22Rv1 (cell line): ENCODE measurements around the gene KCNH8.

Experiments used
- H3K27ac ChIP-seq: fragments of 450-650 bp; 2 replicates; pipeline ENCODE4 v1.5.1; 2017
- ZFX ChIP-seq: fragments of 450-650 bp; IDR thresholded peaks from 2 replicates; pipeline ENCODE4 v1.6.1; 2017; ENCODE audit warnings: antibody characterized with exemption, borderline replicate concordance
- TF ChIP-seq, protein P1 (sequence below): fragments of 450-650 bp; IDR thresholded peaks from 2 replicates; pipeline ENCODE4 v1.5.1; 2017; ENCODE audit warnings: mild to moderate bottlenecking

Gene KCNH8

DNA sequence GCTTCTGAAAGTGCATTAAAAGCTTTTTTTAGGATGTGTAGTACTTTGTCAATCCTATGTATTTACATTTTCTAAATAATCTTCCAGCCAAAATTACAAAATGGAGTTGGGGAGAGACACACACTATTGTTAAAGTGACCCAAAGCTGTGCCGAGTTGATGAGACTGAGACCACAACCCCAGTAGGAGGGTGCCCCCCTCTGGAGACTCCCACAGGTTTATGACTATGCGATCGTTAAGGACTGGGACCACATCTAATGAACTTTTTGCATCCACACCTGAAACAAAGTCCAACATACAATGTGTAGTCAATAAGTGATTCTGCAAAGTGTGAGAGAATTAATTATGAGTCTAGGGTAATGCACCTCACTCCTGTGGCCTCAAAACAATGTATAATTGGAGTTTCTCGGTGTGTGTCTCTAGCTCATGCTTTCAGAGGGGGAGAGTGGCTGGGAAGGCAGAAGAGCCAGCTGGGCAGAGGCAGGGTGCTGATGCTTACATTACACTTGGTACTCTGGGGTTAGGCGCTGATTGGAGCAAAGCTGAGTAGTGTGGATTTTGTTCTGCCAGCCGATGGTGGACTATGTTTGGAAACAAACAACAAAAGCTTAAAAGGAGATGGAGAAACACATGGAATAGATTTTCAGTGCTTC is 102.8 kb downstream of the KCNH8 start:
- H3K27ac ChIP-seq = no peak overlapping the region
- no peak for TF ChIP-seq ZFX
- TF ChIP-seq, protein P1, sequence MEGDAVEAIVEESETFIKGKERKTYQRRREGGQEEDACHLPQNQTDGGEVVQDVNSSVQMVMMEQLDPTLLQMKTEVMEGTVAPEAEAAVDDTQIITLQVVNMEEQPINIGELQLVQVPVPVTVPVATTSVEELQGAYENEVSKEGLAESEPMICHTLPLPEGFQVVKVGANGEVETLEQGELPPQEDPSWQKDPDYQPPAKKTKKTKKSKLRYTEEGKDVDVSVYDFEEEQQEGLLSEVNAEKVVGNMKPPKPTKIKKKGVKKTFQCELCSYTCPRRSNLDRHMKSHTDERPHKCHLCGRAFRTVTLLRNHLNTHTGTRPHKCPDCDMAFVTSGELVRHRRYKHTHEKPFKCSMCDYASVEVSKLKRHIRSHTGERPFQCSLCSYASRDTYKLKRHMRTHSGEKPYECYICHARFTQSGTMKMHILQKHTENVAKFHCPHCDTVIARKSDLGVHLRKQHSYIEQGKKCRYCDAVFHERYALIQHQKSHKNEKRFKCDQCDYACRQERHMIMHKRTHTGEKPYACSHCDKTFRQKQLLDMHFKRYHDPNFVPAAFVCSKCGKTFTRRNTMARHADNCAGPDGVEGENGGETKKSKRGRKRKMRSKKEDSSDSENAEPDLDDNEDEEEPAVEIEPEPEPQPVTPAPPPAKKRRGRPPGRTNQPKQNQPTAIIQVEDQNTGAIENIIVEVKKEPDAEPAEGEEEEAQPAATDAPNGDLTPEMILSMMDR = no peak

DNA sequence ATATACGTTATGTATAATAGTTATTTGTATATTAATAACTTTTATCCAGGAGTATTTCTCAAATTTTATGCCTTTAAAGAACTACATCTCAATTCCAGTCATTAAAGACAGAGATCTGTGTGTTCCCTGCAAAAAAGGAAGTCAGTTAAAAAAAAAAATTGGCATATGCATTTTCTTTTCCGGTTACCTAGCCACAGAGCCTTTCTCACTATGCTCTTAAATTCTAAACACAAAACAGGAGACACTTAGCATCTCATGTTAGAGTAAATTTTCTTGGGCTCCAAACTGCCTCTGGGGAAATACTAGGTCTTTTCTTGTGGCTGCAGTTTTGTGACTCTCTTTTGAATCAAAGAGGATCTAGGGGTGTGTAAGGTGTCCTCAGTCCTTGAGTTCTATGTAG is 105.9 kb downstream of the KCNH8 start:
- no peak overlapping the region for H3K27ac ChIP-seq
- TF ChIP-seq, protein P1 = no peak
- TF ChIP-seq ZFX = no peak

DNA sequence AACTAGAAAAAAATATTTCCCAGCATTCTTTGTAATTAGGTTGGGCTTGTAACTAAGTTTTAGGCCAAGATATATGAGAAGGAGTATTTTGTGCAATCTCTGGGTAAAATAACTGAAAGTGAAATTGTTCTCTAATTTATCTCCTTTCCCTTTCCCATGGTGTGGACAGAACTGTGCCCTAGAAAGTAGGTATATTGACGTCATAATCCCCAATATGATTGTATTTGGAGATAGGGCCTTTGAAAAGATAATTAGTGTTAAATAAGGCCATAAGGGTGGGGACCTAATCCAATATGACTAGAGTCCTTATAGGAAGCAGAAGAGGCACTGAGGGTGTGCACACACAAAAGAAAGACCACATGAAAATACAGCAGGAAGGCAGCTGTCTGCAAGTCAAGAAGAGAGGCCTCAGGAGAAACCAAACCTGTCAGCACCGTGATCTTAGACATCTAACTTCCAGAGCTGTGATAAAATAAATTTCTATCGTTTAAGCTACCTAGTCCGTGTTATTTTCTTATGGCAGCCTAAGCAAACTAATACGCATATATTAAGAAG is 106.6 kb downstream of the KCNH8 start:
- no peak for TF ChIP-seq ZFX
- TF ChIP-seq, protein P1 = no peak
- H3K27ac ChIP-seq = no peak overlapping the region

DNA sequence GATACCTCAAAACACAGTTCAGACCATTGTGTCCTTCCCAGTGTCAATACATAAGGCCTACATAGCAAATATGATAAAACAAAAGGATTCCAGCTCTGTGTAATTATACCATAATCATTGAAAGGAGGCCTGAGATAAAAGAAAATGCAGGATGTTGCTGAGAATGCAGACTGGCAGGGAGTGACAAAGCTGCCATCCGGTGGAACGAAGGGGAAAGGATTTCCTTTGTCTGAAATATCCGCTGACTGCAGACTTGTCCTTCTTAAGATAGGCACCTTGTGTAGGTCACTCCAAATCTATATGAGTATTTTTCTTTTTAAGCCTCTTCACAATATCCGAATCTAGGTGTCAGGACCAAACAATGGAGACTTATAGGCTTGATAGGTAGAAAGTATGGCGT is 108.0 kb downstream of the KCNH8 start:
- no peak for TF ChIP-seq ZFX
- TF ChIP-seq, protein P1 = peak; percentile 21; the same call in 1 of the 2 replicates
- H3K27ac ChIP-seq = no peak overlapping the region

DNA sequence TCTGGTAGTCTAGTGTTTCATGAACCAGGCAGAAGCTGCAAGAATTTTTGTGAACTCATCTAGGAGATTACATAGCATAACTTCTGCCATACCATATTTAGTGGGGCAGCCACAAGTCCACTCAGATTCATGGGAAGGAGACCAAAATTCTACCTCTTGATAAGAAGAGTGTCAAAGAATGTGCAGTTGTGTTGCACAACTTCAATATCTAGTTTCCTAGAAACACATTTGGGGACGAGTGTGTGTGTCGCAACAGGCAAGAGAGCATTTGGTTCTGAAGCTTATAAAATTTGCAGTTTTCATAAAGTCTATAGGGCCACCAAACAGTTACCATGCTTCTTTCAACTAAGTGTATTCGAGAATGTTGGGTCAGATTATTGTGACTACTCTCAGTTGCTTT is 115.3 kb downstream of the KCNH8 start:
- H3K27ac ChIP-seq = no peak overlapping the region
- TF ChIP-seq, protein P1 = no peak
- TF ChIP-seq ZFX = no peak

DNA sequence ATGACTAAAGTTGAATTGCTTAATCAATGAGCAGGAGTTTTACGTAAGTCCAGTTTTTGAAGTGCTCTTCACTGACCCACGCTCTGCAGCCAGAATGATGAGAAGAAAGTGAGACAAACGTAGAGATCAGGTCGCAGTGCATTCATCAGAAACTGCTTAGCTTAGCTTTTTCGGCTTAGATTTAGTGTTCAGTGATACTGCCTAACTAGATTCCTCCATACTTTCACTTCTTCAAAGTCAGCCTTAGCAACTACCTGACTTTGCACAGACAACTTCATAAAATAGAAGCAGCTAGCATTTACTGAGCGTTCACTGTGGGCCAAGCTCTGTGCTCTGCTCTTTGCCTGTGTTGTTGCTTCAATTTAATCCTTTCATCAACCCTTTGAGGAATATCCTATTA is 116.1 kb downstream of the KCNH8 start:
- no peak overlapping the region for H3K27ac ChIP-seq
- TF ChIP-seq, protein P1 = no peak
- no peak for TF ChIP-seq ZFX

DNA sequence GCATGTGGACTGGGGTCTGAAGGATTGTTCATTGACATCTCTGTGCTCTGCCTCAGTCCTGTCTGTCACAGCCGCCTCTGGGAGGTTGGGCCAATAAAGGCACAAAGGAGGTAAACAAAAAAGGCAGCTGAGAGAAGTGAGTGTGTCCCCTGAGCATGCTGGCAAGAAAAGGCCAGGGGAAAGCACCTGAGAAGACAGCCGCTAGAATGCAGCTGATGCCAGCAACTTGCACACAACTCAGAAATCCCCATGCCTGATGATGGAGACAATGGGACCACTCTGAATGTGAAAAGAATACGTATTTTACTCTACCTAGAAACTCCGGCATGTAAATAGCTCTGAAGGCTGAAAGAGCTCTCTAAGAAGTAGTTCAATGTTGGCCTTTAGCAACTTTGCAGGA is 118.7 kb downstream of the KCNH8 start:
- TF ChIP-seq, protein P1 = no peak
- TF ChIP-seq ZFX = no peak

More for the DNA sequence above, 118.7 kb downstream of the KCNH8 start:
- no peak overlapping the region for H3K27ac ChIP-seq
